Inflammatory macrophage treated with lipopolysaccharide for 1 hour (primary cell): ENCODE measurements around the gene ABHD16A.

ENCODE experiments used
- DNase-seq, 2 donors: peaks; one replicate each; pipeline ENCODE4 v3.0.0-alpha.2; 2020 to 2022

The ABHD16A gene

DNA sequence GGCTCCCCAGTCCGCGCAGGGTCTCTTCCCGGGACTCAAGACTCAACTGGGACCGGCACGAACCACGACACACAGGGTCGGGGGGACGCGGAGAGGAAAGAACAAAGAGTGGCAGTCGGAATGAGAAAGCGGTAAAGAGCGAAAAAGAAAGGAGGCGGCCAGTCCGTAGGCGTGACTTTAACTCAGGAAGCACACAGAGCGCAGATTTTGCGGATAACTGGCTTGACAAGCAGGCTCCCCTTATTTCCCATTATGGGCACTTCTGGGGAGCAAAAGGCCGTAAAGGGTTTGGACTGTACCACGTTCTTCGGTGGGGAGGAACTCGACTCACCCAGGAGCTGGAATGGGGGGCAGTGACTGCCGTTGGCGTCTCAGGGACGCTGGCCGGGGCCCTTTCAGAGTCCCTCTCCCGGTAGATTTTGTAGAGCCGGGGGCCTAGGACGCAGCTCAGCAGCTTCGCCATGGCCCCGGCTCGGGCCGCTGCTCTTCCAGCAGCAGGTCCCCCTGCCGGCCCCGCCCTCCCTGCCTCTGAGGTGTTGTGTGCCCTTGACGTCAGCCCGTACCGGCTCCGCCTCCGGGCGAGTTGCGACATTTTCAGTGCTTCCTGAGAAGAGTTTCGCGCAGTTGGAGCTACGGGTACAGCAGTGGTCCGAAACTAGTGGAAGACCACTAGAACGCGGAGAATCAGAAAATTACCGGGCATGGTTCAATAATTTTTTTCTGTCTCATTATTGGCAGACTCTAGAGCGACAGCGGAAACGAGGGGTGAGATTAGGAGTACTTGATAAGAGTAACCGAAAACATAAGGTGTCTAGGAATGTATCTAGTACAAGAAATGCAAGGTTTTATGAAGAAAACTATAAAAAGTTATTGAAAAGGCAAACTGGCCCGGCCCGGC lies at the start of gene ABHD16A:
Gene ABHD16A, minus strand, starts transcription at position 506 of the 898 bp plus-strand sequence. Its CDS starts 43 bp downstream, at position 463.
- DNase-seq: peak; percentile 97 to 99

DNA sequence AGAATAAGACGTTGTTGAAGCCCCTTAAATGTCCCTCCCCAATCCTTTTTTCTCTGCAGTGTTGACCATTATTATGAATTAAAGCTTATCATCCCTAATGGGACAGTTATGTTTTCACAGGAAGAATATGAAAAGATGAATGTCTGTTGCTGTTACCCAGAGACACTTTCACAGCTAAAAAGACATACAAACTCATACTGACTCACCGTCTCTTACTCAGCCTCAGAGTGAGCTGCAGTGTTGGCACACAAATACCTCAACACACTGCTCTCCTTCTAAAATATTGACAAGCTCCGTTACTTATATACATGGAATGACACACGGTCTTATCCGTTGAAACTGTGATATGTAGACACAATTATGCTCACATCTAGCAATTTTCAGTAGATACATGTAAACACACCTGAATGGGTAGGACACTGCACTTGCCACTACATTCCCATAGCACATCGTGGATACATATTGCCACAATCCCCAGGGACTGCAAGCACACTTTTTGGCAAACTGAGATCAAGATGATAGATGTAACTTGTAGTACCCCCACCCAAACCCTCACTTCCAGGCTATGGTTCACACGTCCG lies 49.7 kb upstream of the ABHD16A start:
- no peak for DNase-seq

DNA sequence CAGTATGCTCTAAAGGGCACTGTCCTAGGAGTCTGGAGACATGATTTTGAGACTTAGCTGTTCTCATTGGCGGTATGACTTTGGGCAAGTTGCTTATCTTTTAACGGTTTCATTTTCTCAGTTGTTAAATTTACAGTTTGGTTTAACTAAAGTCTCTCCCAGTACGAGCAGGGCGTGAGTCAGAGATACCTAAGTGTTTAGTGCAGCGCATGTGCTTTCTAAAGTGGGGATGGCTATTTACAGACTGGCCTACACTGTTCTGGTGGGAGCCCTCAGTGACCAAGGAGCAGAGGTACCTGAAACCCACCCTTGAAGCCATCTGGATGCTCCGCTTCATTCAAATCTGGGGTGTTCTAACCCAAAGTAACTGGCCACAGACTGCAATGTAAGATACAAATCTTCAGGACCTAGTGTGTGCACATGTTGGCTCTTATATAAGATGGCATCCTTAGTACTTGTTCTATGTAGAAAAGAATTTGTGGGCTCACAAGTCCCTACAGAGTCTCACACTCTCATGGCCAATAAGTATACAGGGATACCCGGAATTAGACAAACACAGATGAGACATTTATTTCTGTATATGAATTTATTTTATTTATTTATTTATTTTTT lies 47.4 kb upstream of the ABHD16A start:
- DNase-seq: no peak

DNA sequence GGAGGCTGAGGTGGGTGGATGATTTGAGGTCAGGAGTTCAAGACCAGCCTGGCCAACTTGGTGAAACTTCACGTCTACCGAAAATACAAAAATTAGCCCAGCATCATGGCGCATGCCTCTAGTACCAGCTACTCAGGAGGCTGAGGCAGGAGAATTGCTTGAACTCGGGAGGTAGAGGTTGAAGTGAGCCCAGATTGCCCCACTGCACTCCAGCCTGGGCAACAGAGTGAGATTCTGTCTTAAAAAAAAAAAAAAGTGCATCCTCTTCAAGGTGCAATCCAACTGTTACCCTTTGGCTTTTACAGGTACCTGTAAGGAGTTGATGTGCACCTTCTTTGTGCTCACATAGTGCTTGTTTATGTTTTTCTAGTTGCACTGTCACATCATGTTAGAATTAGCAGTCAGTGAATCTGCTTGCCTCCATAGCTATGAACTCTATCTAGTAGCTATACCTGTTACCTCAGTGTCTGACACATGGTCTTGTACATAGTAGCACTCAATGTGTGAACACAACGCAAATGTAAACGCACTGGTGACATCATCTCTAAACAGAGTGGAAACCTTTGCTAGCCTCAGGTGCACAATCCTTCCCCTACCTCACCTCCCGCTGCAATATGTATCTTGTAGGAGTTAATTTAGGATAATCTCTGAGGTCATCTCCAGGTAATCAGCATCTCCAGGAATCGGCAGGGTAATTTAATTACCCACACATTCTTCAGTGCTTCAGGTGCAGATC lies 46.3 kb upstream of the ABHD16A start:
- DNase-seq: no peak

DNA sequence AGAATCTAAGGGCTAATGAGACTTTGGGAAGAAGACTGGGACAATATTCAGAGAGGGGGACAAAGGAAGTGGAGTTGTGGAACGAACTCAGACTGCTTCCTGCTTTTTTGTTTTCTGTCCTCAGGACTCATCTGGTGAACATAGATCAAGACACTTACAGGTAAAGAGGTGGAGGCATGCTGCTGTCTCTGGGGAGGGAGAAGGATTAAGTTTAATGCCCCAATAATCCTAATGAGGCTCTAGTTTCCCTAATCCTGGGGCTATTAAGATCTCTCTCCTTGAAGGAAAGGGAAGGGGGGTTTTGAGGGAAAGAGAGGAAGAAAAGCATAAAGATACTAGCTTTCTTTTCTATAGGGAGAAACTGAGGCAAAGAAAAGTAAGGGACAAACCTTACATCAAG lies 41.3 kb upstream of the ABHD16A start:
- DNase-seq: no peak

DNA sequence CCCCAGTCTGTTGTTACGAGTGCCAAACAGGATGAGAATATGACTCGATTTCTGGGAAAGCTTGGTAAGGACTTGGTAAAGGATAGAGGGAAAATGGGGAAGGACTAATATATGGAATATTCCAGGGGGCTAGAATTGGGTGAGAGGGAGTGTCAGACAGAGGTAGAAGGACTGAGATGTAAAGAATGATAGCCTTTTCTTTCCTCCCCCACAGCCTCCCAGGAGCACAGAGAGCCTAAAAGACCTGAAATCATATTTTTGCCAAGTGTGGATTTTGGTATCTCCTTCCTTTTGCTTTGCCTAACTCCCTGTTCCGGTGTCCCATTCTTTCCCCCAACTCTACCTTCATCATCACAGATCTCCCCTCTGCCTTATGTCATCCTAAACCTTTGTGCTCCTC lies 39.8 kb upstream of the ABHD16A start:
- DNase-seq: no peak

DNA sequence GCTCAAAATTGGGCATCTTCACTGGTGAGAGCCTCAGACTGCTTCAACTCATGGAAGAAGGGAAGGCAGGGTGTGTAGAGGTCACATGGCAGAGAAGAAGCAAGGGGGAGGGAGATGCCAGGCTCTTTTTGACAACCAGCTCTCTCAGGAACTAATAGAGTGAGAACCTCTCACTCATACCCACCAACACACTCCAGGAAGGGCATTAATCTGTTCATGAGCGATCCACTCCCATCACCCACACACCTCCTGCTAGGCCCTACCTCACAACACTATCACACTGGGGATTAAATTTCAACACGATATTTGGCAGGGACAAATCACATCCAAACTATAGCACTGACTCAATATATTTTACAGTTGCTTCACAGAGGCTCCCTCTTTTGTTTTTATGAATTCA lies 38.7 kb upstream of the ABHD16A start:
- no peak for DNase-seq

DNA sequence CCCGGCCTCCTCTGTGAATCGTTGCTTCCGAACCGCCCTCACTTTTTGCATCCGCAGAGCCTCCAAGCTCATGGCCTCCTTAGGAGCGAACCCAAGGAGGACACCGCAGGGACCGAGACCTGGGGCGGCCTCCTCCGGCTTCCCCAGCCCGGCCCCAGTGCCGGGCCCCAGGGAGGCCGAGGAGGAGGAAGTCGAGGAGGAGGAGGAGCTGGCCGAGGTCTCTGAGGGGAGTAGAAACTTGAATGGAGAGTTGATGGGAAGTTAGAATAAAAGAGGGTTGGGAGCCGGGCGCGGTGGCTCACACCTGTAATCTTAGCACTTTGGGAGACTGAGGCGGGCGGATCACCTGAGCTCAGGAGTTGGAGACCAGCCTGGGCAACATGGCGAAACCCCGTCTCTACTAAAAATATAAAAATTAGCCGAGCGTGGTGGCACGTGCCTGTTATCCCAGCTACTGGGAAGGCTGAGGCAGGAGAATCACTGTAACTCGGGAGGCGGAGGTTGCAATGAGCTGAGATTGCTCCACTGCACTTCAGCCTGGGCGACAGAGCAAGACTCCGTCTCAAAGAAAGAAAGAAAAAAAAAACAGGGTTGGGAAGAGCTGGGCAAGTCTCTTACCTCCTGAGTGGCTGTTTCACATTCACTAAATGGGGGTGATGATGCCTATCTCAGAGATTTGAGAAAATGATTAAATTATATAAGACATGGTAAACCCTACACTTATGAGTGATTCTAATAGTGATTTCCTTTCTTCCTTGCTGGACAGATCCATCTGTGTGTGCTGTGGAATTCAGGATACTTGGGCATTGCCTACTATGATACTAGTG lies 37.5 kb upstream of the ABHD16A start:
- DNase-seq: peak; percentile 52 to 58

DNA sequence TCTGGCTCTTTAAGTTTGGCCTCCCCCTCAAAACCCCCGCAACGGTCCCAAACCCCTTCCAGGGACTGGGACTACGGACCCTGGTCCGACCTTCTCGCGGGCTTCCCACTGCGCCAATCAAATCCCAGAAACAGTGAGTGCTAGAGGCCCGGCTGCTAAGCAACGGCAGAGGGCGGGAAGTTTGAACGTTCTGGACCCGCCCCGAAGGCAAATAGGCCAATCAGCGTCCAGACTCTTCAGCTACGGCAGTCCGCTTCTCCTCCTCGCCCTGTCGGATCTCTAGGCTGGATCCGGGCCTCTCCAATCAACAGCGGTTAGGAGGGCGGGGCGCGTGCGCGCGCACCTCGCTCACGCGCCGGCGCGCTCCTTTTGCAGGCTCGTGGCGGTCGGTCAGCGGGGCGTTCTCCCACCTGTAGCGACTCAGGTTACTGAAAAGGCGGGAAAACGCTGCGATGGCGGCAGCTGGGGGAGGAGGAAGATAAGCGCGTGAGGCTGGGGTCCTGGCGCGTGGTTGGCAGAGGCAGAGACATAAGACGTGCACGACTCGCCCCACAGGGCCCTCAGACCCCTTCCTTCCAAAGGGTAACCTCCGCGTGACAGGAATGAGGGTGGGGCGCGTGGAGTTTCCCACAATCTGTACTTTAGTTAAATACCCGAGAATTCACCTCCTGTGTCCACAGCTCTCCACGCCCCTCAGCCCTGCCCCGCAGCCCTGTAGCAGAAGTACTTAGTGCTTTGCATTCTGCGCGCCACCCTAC lies 36.7 kb upstream of the ABHD16A start, which contains the start of gene MSH5:
Gene MSH5, plus strand, starts transcription at position 367 of the 758 bp plus-strand sequence. CDS start 462 bp downstream, outside the sequence.
- peak; percentile 99 for DNase-seq

DNA sequence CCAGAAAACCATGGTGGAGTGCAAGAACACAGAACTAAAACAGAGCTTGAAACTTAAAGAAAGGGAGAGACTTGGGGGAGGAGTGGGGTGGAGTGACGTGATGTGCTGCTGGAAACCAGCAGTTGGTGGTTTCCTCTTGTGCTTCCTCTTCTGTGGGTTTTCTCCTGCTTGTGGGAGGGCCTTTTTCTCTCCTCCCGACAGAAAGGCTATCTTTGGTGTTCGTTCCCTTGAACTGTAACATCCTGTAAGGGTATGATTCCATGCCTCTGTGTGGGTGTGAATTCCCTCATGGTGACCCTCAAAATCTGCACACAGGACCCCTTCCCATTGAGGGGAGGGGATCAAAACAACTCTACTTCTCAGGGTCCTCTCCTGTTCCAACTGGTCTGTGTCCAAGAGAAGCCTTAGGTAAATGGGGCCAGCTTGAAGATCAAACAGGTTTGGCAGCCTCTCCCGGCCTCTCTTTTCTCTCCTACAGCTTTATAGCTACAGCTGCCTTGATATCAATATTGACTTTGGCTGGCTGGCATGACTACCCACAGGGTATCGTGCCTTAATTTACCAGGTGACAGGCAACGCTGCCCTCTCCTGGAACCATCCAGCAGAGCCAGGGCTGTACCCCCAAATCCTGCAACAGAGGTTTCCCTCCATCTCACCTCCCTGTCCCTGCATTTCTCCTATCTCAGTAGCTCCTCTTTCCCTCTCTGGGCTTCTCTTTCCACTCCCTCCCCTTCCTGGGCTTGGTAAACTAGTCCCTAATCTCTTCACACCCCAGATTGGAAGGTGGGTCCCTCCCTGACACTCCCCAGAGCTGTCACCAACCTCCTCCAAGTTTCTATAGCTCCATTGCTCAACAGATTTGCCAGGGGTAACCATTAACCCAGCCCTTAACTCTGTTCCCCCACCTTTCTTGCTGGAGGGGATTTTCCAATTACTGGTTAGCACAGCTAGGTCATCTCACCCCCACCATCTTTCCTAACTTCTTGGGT lies 35.2 kb upstream of the ABHD16A start:
- peak; percentile 88 to 91 for DNase-seq

DNA sequence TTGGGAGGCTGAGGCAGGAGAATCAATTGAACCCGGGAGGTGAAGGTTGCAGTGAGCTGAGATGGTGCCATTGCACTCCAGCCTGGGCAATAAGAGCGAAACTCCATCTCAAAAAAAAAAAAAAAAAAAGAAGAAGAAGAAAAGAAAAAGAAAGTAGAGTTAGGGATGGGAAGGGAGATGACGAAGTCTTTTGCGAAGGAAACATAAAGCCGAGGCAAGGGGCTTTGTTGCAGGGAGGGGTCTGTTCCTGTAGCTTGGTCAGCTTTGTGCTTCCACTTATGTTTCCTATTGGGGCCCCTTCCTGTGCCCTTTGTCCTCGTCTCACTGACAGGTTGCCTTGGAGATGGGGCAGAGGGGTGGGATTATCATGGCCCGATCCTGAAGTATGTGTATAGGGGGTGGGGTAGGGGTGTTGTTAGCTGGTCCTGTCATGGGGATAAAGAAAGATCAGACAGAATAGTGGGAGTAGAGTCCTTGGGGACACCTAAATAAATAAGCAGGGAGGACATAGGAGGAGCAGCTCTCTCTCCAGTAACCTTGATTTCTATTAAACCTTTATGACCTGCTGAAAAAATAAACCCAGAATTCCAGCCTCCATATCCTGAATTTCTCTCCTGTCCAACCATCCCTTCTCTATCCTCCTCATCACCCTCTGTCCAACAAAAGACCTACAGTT lies 34.3 kb upstream of the ABHD16A start:
- DNase-seq: peak; percentile 21 to 49

DNA sequence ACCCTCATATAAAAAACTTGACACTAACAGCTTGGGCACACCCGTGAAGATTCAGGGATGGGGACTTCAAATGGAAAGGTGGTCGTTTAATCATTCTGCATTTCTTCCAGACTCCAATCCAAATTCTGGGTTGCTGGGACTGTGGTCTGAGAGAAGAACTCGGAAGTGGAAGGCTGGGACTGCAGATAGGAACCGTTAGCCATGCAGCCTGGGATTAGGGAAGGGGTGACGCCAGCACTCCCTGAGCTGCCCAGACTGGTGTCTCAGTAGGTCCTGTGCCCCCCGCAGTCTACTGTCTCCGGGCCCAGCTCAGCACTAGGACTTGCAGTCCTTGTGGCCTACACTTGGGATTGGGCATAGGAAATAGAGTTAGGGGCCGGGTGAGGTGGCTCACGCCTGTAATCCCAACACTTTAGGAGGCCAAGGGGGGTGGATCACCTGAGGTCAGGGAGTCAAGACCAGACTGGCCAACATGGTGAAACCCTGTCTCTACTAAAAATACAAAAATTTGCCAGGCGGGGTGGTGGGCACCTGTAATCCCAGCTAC lies 33.7 kb upstream of the ABHD16A start:
- no peak for DNase-seq

DNA sequence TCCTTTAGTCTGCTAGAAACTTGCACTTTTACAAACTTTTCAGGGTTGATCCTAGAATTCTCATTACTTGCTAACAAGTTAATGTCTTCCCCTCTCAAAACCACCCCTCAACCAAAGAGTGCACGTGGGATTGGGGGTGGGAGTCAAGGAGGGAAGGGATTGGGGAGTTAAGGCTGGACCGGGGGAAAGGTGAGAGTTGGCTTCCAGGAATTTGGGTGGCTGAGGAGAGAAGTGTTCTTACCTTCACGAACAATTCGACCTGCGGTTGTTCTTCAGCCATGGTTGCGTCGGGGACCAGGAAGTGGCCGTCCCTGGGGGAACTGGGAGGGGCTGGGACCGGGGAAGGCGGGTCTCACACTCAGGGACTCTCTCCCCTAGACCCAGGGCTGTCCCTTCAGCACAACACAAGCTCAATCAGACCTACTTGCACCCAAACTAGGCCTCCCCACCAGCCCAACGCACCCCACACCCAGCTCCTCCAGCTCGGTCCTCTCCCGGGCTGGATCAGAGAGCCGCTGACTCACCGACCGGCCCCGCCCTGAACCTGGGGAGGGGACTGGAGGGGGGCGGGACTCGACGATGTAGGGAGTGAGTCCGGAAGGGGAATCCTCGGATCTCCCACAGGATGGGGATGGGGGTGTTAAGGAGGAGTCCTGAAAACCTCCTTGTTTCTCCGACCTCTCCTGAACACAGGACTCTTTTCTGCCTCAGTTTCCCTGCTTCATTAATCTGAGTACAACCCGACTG lies 33.1 kb upstream of the ABHD16A start, which contains the start of gene CLIC1:
Gene CLIC1, minus strand, starts transcription at position 510 of the 747 bp plus-strand sequence. Its CDS starts 230 bp downstream, at position 280.
- DNase-seq: peak; percentile 78 to 88

DNA sequence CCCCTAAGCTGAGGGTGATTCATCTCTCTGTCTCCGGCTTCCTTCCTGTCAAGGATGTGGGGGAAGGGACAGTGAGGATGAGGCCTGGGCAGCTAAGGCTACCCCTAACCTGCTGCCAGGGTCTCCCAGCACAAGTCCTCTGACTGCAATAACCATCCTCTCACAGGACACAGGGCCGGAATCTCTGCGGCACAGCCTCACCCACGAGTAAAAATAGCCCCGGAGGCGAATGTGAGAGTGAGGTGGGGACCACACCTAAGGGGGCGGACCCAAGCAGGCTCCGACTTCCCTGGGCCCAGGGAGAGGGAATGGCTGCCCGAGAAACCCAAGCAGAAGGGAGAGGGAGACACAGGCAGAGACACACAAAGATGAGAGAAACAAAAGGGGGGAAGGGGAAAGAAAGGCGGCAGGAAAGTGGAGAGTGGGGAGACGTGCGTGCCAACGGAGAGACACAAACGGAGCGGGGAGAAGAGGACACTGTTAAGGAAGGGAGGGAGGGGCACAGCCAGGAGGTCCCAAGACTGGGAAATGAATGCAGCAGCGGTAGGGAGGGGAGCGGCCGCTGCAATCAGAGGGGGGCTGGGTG lies 31.8 kb upstream of the ABHD16A start:
- DNase-seq: peak; percentile 75 to 76

DNA sequence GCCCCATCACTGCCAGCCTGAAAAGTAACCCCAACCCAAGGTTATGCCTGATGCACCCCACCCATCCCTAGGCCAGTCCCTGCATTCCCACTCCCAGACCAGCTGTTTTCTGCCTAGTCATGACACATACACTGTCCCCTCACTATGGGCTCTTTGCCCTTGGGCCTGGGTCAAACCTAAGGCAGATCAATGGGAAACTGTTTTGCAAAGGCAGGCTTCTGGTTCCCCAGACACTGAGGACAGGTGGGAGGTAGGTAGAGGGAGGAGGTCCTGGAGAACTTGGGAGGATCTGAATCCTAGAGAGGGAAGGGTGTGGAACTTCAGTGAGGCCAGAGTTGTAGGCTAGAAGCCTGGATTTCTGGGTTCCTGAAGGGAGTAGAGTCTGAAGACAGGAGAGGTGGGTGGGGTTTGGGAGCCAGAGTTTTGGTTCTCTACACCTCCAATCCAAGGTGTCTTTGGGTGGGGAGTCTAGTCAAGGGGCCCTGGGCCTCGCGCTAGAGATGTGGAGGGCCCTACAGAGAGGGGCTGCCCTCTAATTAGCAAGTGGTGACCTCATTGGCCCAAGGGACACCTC lies 31.2 kb upstream of the ABHD16A start:
- DNase-seq: no peak

DNA sequence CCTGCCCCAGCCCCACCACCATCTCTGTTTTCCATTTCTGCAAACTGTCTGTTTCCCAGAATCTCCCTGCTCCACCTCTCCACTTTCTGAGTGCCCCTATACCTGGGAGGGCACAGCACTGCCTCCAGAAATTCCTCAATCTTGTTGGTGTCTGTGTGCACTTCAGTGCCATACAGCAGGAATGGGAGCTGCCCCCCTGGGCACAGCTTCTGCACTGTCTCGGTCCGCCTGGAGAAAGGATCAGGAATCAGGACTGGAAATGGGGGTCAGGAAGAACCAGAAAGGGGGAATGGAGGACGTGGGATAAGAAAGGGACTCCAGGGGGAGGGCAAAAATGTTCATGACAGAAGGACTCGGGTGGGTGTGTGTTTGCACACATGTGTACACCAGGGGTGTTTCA lies 30.6 kb upstream of the ABHD16A start:
- no peak for DNase-seq

DNA sequence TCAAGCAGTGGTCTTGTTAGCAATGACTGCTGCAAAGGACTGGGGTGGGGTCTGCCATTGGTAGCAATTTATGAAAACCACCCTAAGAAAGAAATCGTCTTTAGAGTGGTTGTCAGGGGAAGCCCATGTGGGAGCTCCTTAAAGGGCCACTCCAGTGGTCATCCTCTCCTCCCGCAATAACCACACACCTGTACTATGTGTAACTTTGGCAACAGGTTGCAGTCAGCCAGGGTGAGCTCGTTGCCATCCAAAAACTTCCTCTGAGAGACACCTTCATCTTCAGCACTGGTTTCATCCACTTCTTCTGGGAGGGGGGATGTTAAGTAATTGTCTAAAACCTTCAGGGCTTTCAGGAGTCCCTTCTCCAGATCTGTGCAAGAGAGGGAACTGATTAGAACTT lies 28.9 kb upstream of the ABHD16A start:
- DNase-seq: no peak
